ENCODE data around the gene POLR2L. TPM values are rescaled to one million over a fixed set of nuclear protein-coding genes. Genes with fewer than 3 reads are reported as not detected.
A peak's percentile ranks its signal among the peaks of the same experiment; 100 is the strongest.

POLR2L gene
- total and polyA plus RNA-seq, 2 of the 13 experiments (the other 11 are each of a cell fraction or from before 2014, with no cell fraction given): 104 to 114 TPM

DNA sequence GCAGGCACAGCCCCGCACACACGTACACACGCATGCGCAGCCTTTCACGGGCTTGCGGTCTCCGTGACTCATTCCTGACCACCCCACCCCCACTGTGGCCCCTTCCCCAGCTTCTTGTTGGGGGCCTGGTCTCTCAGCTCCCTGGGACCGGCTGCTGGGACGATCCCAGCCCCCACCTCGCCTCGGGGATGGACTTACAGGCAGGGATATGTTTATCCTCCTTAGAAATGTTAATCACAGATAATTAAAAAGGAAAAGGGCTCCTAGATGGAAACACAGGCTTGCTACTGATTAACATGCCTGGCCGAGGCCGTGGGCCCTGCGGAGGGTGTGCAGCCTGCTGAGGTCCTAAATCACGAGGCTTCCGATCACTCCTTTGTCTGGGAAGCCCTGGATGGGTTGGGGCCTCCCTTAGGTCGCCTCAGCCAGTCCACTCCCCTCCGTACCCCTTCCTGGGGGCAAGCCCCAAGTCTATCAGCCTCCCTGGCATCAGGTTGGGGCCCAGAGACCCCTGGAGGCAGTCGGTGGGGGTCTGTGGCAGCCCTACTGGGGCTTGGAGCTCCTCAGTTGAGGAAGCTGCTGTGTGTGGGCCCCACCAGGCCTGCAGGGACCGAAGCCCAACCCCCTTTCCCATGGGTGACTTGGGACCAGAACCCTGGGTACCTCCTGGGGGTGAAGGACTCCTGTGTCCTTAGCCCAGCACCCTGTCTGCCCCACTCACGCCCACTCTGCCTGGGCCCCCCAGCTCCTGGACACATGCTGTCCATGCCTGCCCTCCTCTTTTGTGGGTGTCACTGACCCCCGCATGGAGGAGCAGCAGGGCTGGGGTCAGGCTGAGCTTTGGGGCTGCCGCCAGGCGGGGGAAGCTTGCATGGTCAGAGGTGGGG is 20.9 kb upstream of the POLR2L start (continued):
- TF ChIP-seq, protein P1, sequence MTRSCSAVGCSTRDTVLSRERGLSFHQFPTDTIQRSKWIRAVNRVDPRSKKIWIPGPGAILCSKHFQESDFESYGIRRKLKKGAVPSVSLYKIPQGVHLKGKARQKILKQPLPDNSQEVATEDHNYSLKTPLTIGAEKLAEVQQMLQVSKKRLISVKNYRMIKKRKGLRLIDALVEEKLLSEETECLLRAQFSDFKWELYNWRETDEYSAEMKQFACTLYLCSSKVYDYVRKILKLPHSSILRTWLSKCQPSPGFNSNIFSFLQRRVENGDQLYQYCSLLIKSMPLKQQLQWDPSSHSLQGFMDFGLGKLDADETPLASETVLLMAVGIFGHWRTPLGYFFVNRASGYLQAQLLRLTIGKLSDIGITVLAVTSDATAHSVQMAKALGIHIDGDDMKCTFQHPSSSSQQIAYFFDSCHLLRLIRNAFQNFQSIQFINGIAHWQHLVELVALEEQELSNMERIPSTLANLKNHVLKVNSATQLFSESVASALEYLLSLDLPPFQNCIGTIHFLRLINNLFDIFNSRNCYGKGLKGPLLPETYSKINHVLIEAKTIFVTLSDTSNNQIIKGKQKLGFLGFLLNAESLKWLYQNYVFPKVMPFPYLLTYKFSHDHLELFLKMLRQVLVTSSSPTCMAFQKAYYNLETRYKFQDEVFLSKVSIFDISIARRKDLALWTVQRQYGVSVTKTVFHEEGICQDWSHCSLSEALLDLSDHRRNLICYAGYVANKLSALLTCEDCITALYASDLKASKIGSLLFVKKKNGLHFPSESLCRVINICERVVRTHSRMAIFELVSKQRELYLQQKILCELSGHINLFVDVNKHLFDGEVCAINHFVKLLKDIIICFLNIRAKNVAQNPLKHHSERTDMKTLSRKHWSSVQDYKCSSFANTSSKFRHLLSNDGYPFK (CRISPR knock-in tag; IDR thresholded peaks at IDR 0.05; ENCODE audit: borderline replicate concordance): no peak
- TF ChIP-seq ZNF850 (CRISPR knock-in tag; conservative IDR thresholded peaks at IDR 0.05): no peak
- TF ChIP-seq AGO2 (optimal IDR thresholded peaks at IDR 0.05; ENCODE audit: low read depth, low read length): peak; percentile 89
- no peak for TF ChIP-seq TSC22D2 (CRISPR knock-in tag; IDR thresholded peaks at IDR 0.05; ENCODE audit: borderline replicate concordance)
- no peak for TF ChIP-seq SCMH1 (CRISPR knock-in tag; IDR thresholded peaks at IDR 0.05; ENCODE audit: borderline replicate concordance)
- TF ChIP-seq HNRNPK (IDR thresholded peaks at IDR 0.05; ENCODE audit: low read depth, low read length, poor library complexity, severe bottlenecking): no peak
- no peak for TF ChIP-seq ZNF570 (CRISPR knock-in tag; IDR thresholded peaks at IDR 0.05; ENCODE audit: borderline replicate concordance)
- TF ChIP-seq RBM22 (optimal IDR thresholded peaks at IDR 0.05; ENCODE audit: low read length): peak; percentile 71
- TF ChIP-seq, protein P2, sequence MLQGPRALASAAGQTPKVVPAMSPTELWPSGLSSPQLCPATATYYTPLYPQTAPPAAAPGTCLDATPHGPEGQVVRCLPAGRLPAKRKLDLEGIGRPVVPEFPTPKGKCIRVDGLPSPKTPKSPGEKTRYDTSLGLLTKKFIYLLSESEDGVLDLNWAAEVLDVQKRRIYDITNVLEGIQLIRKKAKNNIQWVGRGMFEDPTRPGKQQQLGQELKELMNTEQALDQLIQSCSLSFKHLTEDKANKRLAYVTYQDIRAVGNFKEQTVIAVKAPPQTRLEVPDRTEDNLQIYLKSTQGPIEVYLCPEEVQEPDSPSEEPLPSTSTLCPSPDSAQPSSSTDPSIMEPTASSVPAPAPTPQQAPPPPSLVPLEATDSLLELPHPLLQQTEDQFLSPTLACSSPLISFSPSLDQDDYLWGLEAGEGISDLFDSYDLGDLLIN (CRISPR knock-in tag; IDR thresholded peaks at IDR 0.05; ENCODE audit: borderline replicate concordance): no peak
- TF ChIP-seq, protein P3, sequence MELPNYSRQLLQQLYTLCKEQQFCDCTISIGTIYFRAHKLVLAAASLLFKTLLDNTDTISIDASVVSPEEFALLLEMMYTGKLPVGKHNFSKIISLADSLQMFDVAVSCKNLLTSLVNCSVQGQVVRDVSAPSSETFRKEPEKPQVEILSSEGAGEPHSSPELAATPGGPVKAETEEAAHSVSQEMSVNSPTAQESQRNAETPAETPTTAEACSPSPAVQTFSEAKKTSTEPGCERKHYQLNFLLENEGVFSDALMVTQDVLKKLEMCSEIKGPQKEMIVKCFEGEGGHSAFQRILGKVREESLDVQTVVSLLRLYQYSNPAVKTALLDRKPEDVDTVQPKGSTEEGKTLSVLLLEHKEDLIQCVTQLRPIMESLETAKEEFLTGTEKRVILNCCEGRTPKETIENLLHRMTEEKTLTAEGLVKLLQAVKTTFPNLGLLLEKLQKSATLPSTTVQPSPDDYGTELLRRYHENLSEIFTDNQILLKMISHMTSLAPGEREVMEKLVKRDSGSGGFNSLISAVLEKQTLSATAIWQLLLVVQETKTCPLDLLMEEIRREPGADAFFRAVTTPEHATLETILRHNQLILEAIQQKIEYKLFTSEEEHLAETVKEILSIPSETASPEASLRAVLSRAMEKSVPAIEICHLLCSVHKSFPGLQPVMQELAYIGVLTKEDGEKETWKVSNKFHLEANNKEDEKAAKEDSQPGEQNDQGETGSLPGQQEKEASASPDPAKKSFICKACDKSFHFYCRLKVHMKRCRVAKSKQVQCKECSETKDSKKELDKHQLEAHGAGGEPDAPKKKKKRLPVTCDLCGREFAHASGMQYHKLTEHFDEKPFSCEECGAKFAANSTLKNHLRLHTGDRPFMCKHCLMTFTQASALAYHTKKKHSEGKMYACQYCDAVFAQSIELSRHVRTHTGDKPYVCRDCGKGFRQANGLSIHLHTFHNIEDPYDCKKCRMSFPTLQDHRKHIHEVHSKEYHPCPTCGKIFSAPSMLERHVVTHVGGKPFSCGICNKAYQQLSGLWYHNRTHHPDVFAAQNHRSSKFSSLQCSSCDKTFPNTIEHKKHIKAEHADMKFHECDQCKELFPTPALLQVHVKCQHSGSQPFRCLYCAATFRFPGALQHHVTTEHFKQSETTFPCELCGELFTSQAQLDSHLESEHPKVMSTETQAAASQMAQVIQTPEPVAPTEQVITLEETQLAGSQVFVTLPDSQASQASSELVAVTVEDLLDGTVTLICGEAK (IDR thresholded peaks at IDR 0.05): no peak
- TF ChIP-seq, protein P3 (CRISPR knock-in tag; IDR thresholded peaks at IDR 0.05): no peak
- TF ChIP-seq, protein P4, sequence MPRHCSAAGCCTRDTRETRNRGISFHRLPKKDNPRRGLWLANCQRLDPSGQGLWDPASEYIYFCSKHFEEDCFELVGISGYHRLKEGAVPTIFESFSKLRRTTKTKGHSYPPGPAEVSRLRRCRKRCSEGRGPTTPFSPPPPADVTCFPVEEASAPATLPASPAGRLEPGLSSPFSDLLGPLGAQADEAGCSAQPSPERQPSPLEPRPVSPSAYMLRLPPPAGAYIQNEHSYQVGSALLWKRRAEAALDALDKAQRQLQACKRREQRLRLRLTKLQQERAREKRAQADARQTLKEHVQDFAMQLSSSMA (CRISPR knock-in tag; IDR thresholded peaks at IDR 0.05): no peak
